ENCODE measurements around the gene PRKN.

DNA sequence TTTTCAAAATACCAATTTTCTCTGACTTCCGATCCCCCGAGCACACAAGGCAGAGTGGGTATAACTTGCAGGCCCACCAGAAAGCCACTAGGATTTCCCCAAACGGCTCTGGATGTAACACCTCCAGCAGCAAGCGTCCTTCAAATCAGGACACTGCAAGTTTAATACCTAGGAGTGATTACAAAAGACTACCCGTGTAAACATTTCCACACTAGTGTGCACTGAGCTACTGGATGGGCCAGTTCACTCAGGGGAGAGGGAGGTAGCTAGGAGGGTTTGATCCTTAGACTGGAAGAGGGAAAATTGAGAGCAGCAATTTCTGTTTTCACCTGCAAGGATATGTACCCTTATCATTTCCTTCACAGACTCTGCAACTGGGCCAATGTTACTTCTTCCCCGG is 1361.9 kb downstream of the PRKN start:
- TF ChIP-seq, protein P1, sequence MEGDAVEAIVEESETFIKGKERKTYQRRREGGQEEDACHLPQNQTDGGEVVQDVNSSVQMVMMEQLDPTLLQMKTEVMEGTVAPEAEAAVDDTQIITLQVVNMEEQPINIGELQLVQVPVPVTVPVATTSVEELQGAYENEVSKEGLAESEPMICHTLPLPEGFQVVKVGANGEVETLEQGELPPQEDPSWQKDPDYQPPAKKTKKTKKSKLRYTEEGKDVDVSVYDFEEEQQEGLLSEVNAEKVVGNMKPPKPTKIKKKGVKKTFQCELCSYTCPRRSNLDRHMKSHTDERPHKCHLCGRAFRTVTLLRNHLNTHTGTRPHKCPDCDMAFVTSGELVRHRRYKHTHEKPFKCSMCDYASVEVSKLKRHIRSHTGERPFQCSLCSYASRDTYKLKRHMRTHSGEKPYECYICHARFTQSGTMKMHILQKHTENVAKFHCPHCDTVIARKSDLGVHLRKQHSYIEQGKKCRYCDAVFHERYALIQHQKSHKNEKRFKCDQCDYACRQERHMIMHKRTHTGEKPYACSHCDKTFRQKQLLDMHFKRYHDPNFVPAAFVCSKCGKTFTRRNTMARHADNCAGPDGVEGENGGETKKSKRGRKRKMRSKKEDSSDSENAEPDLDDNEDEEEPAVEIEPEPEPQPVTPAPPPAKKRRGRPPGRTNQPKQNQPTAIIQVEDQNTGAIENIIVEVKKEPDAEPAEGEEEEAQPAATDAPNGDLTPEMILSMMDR (conservative IDR thresholded peaks at IDR 0.05), result no peak
- no peak for TF ChIP-seq ZFX (IDR thresholded peaks at IDR 0.05)

Data from C4-2B (cell line).